HUES48 (cell line): Measurements from ENCODE around the gene SERPINB3.
A peak's percentile ranks its signal among the peaks of the same experiment; 100 is the strongest.
"Not testable (repeated sequence)": the region's sequence is repeated elsewhere in the genome, so short reads cannot be mapped to it uniquely, and the experiment has no call there.

ENCODE experiments used
- H3K27ac ChIP-seq: one replicate; pipeline ENCODE4 v1.7.0; 2013; ENCODE audit warnings: low read depth, low read length, inconsistent platforms
- H3K27me3 ChIP-seq: 2 replicates; pipeline ENCODE4 v1.6.1; 2013; ENCODE audit warnings: mild to moderate bottlenecking, low read length; ENCODE audit not compliant: control insufficient read depth, insufficient read depth
- H3K36me3 ChIP-seq: 2 replicates; pipeline ENCODE4 v1.6.1; 2013; ENCODE audit warnings: low read length; ENCODE audit not compliant: control insufficient read depth, insufficient read depth
- H3K4me1 ChIP-seq: 2 replicates; pipeline ENCODE4 v1.6.1; 2013; ENCODE audit warnings: mild to moderate bottlenecking, low read length; ENCODE audit not compliant: control insufficient read depth, insufficient read depth
- H3K4me3 ChIP-seq: 2 replicates; pipeline ENCODE4 v1.5.1; 2013; ENCODE audit warnings: mild to moderate bottlenecking, low read depth, low read length
- H3K9ac ChIP-seq: 2 replicates; pipeline ENCODE4 v1.6.1; 2013; ENCODE audit warnings: mild to moderate bottlenecking, low read depth, low read length, moderate library complexity
- H3K9me3 ChIP-seq: 2 replicates; pipeline ENCODE4 v1.6.1; 2013; ENCODE audit warnings: low read length; ENCODE audit not compliant: control insufficient read depth, insufficient read depth

The SERPINB3 gene

DNA sequence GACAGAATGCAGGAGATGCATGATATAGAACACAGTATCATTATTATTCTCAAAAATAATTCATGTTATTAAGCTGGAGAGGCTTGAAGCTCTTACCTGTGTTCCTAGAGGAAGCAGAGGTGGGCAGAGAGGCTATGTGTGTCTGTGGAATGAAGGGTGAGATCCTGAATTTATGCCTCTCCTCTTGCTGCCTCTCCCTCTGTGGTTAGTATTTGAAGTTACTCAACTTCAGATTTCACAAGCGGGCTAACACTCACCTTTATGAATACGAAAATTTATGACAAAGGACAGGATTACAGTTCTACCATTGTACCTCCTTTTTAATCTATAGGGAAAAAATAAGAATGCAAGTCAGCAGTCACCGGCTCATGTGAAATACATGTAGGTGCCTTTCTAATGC lies at the start of gene SERPINB3:
SERPINB3 (minus strand) TSS at position 144 of the 400 bp plus-strand sequence. CDS start 677 bp downstream, outside the sequence.
- H3K4me3 ChIP-seq, H3K27me3 ChIP-seq, H3K9me3 ChIP-seq, H3K36me3 ChIP-seq, H3K9ac ChIP-seq, H3K4me1 ChIP-seq: not testable (repeated sequence)
- peak within 1 kb of the TSS; percentile 42 for H3K27ac ChIP-seq

DNA sequence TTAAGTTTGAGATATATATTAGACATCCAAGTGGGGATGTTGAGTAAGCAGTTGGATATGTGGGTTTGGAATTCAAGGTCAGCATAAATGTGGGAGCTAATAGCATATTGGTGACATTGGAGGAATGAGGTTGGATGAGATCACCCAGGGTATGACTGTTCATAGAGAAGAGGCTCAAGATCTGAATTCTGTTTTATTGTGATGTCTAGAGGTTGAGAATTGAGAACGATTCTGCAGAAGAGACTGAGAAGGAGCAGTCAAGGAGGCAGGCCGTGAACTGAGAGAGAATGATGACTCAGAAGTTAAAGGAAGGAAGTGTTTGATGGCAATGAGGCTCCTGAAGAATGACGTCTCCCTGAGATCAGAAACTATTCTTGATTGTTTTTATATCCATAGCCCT lies 47.0 kb upstream of the SERPINB3 start:
- H3K9me3 ChIP-seq, result peaks cover 7% of the 10 kb centered on the region; the same call in 1 of the 2 replicates
- H3K9ac ChIP-seq, result no peak overlapping the region
- no peaks in the 10 kb centered on the region for H3K4me1 ChIP-seq
- H3K27me3 ChIP-seq, result no peaks in the 10 kb centered on the region
- no peak overlapping the region for H3K4me3 ChIP-seq
- no peak overlapping the region for H3K27ac ChIP-seq
- H3K36me3 ChIP-seq, result no peaks in the 10 kb centered on the region

DNA sequence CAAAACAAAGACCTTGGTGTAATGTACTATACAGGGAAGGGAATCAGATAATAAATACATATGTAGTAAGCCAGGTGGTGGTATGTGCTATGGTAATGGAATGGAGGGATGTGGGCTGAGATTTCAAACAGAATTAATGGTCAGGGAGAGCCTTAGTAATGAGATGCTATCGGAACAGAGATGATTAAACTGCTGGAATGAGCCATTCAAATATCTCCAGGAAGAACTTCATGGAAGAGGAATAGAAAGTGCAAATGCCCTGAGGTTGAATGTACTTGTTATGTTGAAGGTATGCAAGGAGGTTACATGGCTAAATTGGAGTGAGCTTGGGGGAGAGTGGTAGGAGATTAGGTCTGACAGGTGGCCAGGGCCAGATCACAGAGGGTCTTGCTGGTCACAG lies 46.1 kb upstream of the SERPINB3 start:
- H3K9ac ChIP-seq, result no peak overlapping the region
- H3K36me3 ChIP-seq, result no peaks in the 10 kb centered on the region

DNA sequence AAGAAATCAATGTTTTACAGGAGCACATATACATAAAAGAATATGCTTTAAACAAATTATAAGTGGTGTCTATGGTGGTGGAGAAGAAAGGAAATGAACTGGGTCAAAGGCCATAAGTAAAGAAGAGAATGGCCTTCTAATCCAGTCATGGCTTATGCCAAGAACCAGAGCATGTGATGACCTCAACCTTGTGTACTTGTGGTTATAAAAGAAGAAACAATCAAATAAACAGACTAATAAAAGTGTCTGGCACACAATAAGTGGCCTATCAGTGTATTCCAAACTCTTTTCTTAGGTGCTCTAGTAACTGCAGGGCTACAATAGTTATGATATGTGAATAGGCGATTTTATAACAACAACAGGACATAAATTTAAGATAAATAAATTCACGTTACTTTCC lies 43.7 kb upstream of the SERPINB3 start:
- no peak overlapping the region for H3K27ac ChIP-seq
- H3K27me3 ChIP-seq, result no peaks in the 10 kb centered on the region
- no peaks in the 10 kb centered on the region; the same call in 1 of the 2 replicates for H3K9me3 ChIP-seq
- no peak overlapping the region for H3K4me3 ChIP-seq
- no peaks in the 10 kb centered on the region for H3K36me3 ChIP-seq
- H3K4me1 ChIP-seq, result no peaks in the 10 kb centered on the region
- no peak overlapping the region for H3K9ac ChIP-seq

More for the DNA sequence above, 46.1 kb upstream of the SERPINB3 start:
- Histone ChIP-seq H3K4me1 (no peaks in the 10 kb centered on the region), H3K9me3 (no peaks in the 10 kb centered on the region; the same call in 1 of the 2 replicates), H3K4me3 (no peak overlapping the region), H3K27ac (no peak overlapping the region), H3K27me3 (no peaks in the 10 kb centered on the region)

DNA sequence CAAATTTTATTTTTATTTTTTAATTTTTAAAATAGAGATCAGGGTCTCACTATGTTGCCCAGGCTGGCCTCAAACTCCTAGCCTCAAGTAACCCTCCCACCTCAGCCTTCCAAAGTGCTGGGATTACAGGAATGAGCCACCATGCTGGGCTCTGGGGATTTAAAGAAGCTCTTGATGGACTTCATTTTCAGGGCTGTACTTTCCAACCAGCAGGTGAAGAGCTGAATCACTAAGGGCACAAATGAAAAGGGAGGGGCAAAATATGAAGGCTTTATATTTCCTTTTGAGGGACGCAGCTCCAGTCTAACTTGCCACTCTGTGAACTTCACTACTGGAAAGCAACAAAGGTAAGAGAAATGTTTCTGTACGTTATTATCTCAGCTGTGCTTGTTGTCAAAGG lies 41.0 kb upstream of the SERPINB3 start, which contains the start of gene SERPINB11:
SERPINB11 (plus strand) TSS at position 301 of the 400 bp plus-strand sequence. CDS start 7,234 bp downstream, outside the sequence.
- no peak within 1 kb of the TSS for H3K9ac ChIP-seq
- no peaks in the 10 kb centered on the region for H3K4me1 ChIP-seq
- H3K27ac ChIP-seq, result no peak within 1 kb of the TSS
- H3K36me3 ChIP-seq, result no peaks in the 10 kb centered on the region
- no peak within 1 kb of the TSS for H3K4me3 ChIP-seq
- no peaks in the 10 kb centered on the region for H3K9me3 ChIP-seq
- no peaks in the 10 kb centered on the region for H3K27me3 ChIP-seq

DNA sequence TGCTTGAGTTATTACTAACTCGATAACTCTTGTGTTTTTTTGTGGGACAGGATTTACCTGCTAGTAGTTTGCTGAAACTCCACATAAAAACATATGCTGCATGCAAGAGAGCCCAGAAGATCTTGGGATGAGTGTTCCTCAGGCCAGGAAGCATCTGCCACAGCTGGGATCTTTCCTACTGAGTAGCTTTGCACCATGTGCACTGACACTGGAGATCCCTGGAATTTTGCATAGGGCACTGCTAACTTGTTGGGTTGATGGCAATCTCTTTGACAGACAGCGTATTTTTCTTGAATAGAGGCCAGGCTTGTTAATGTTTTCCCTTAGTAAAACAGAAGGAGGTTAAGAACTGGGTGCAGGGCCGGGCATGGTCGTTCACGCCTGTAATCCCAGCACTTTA lies 40.3 kb upstream of the SERPINB3 start:
- H3K27me3 ChIP-seq, result no peaks in the 10 kb centered on the region
- no peak overlapping the region for H3K4me3 ChIP-seq
- no peaks in the 10 kb centered on the region for H3K9me3 ChIP-seq
- no peaks in the 10 kb centered on the region for H3K4me1 ChIP-seq
- no peak overlapping the region for H3K27ac ChIP-seq
- H3K36me3 ChIP-seq, result no peaks in the 10 kb centered on the region
- H3K9ac ChIP-seq, result no peak overlapping the region

DNA sequence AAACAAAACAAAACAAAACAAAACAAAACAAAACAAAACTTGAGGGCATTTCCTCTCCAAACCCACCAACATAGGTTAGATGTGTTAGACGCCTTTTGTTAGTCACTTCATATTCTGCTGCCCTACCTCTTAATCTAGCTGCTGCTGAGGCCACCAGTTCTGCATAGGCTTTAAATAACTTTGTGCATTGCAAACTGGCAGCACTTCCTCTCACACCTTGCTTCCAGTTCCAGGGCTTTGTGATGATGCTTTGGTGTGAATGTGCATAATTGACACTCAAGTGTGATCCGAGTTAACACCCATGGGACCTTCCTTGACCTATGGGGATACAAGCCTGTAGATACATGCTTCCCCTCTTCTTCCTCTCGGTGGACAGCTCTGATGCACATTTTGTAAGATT lies 38.8 kb upstream of the SERPINB3 start:
- no peak overlapping the region for H3K27ac ChIP-seq
- H3K27me3 ChIP-seq, result no peaks in the 10 kb centered on the region
- H3K36me3 ChIP-seq, result no peaks in the 10 kb centered on the region
- no peak overlapping the region for H3K9ac ChIP-seq
- H3K4me3 ChIP-seq, result no peak overlapping the region
- H3K9me3 ChIP-seq, result no peaks in the 10 kb centered on the region
- H3K4me1 ChIP-seq, result no peaks in the 10 kb centered on the region

DNA sequence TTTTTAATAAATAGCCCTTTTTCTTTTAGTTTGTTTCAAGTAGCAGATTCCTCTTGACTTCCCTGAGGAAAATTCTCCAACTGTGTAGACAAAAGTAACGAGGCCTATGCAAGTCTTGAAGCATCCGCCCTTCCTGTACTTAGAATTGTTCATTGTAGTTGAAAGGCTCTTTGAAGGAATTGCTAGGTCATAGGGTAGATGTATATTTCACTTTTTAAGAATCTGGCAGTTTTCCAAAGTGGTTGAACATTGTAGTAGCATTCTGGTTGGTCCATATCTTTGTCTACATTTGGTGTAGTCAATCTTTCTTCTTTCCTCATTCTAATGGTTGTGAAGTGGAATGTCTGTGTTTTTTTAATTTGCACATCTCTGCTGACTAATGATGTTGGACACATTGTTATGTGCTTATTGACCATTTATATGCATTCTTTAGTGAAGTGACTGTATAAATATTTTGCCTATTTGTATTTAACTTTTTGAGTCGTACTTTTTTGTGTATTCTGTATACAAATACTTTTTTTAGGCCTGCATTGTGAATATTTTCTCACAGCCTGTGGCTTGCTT lies 35.5 kb upstream of the SERPINB3 start:
- H3K9me3 ChIP-seq, result peaks cover 10% of the 10 kb centered on the region; the same call in 1 of the 2 replicates
- no peaks in the 10 kb centered on the region for H3K27me3 ChIP-seq
- no peak overlapping the region for H3K4me3 ChIP-seq
- H3K36me3 ChIP-seq, result no peaks in the 10 kb centered on the region
- no peaks in the 10 kb centered on the region for H3K4me1 ChIP-seq
- no peak overlapping the region for H3K27ac ChIP-seq
- H3K9ac ChIP-seq, result no peak overlapping the region

DNA sequence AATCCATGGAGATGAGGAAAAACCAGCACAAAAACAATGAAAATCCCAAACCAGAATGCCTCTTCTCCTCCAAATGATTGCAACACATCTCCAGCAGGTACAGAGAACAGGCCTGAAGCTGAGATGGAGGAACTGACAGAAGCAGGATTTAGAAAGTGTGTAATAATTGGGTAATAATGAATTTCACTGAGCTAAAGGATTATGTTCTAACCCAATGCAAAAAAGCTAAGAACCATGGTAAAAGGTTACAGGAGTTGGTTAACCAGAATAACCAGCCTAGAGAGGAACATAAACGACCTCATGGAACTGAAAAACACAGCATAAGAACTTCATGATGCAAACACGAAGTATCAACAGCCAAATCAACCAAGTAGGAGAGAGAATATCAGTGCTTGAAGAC lies 27.4 kb upstream of the SERPINB3 start:
- H3K27me3 ChIP-seq, result no peaks in the 10 kb centered on the region
- peaks cover 3% of the 10 kb centered on the region for H3K4me1 ChIP-seq
- no peaks in the 10 kb centered on the region for H3K36me3 ChIP-seq
- peaks cover 15% of the 10 kb centered on the region for H3K9me3 ChIP-seq
- no peak overlapping the region for H3K4me3 ChIP-seq
- no peak overlapping the region for H3K9ac ChIP-seq
- no peak overlapping the region for H3K27ac ChIP-seq

DNA sequence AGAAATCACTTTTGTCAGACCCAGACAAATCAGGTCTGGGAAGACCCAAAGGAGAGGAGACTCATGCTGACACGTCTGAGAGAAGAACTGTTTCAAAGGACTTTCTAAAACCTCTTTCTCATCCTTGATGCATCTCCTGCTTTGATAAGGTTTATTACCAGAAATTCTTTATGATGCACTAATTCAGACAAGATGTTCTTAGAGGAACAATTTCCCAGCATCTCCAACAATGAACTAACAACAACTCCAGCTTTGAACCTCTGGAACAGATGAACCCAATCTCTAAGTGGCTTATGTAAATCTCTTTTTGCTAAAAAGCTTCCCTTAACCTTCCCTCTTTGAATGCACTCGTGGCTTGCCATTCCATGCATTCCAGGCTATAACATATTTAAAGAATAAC lies 25.2 kb upstream of the SERPINB3 start:
- no peaks in the 10 kb centered on the region for H3K36me3 ChIP-seq
- no peaks in the 10 kb centered on the region for H3K27me3 ChIP-seq
- peaks cover 16% of the 10 kb centered on the region for H3K4me1 ChIP-seq
- peaks cover 5% of the 10 kb centered on the region; the same call in 1 of the 2 replicates for H3K9me3 ChIP-seq
- no peak overlapping the region for H3K9ac ChIP-seq
- no peak overlapping the region for H3K27ac ChIP-seq
- no peak overlapping the region for H3K4me3 ChIP-seq

DNA sequence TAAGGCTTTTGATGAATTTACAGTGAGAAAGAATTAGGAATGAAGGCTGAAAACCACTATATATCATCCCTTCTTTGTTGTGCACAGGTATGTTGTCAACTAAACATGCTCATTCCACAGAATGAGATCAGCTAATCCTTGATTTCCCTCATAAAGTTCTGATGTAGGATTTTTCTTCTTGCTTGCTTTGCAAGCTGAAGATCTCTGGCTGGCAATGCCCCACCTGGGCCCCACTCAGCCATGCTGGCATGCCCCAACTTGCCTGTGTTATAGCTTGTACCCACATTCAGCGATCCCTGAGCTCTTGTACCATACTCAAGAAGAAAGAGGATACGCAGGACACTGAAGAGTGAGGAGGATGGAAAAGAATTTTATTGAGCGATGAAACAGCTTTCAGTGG lies 23.0 kb upstream of the SERPINB3 start:
- H3K27me3 ChIP-seq, result no peaks in the 10 kb centered on the region
- no peak overlapping the region for H3K4me3 ChIP-seq
- peaks cover 5% of the 10 kb centered on the region; the same call in 1 of the 2 replicates for H3K9me3 ChIP-seq
- H3K36me3 ChIP-seq, result no peaks in the 10 kb centered on the region
- peaks cover 16% of the 10 kb centered on the region for H3K4me1 ChIP-seq
- H3K9ac ChIP-seq, result no peak overlapping the region
- no peak overlapping the region for H3K27ac ChIP-seq
